IPS-NIHi7 (cell line): ENCODE data around the gene PDE9A.

Source experiments
- DNase-seq: peaks from one replicate; pipeline ENCODE4 v3.0.0; 2012; ENCODE audit warnings: mixed read lengths; ENCODE audit errors: extremely low spot score

Gene PDE9A

GRCh38 chr21:42756580-42757250 lies 103.3 kb downstream of the PDE9A start:
- no peak for DNase-seq

- DNase-seq = no peak
Observed at GRCh38 chr21:42757422-42757821, 104.0 kb downstream of the PDE9A start.

DNA sequence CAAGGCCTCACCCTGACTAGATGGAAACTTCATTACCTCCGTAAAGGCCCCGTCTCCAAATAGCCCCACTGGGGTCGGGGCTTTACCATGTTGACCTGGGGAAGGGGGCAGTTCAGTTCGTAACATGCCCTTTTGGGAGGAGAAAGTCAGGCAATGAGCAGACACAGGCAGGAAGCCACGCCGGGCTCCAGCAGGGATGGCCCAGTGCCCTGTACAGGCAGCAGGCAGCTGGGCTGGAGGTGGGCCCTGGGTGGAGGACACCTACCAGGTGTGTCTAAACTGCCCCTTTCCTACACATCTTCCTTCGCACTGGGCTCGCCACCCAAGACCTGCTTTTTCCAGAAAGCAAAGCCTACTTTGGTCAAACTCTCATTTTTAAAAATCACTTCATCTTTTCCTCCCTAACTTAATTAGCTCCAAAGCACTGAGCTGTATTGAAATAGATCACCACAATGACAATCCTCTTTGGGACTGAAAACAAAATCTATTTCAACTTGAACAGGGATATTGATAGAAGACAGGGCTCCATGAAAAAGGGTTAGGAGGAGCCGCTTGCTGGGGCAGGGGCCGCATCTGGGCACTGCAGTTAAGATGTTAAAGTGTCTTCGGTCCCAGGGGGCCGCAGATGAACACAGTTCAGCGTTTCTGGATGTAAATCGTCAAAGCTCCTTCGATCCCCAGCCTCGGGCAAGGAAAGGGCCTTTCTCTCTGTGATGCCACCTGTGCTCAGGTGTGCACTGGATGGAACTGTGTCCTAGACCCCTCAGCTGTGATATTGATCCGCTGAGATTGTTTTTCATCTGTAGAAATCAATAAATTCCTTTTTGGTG lies 104.6 kb downstream of the PDE9A start:
- no peak for DNase-seq

DNA sequence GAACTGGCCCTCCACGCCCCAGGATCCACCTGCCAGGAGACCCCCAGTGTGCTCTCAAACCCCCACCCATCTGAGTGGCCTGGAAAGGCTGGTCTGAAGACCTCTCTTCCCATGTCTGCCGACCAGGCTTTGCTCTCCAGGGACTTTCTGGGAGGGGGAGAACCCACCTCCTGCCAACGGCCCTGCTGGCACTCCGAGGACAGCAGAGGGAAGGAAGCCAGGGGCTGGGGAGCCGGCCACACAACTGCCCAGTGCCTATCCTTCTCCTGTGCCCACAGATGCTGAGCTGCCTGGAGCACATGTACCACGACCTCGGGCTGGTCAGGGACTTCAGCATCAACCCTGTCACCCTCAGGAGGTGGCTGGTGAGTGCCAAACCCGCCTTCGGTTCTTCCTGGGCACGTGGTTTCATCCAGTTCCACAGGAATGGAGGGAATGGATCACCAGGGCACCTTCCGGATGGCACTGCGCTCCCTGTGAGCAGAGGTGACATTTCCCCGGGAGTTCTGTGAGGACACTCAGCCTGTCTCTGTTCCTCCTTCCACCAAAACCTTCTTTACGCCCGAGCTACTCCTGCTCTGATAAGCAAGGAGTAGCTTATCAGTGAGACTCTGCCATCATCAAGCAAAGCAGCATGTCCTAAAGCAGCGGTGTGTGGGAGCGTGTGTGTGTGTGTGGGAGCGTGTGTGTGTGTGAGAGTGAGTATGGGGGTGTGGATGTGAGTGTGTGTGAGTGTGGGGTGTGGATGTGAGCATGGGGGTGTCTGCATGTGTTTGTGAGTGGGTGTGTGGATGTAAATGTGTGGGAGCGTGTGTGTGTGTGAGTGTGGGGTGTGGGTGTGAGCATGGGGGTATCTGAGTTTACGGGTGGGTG lies 105.5 kb downstream of the PDE9A start:
- no peak for DNase-seq

DNA sequence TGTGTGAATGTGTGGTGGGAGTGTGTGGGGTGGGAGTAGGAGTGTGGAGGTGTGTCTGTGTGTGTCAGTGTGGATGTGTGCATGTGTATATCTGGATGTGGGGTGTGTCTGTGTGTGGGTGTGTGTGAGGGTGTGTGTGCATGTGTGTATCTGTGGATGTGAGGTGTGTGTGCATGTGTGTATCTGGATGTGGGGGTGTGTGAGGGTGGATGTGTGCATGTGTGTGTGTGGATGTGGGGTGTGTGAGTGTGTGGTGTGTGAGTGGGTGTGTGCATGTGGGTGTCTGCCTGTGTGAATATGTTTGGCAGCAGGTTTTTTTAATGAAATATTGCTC lies 106.1 kb downstream of the PDE9A start:
- no peak for DNase-seq

- no peak for DNase-seq
Observed at GRCh38 chr21:42760361-42760950, 107.0 kb downstream of the PDE9A start.

GRCh38 chr21:42760951-42761751 lies 107.7 kb downstream of the PDE9A start:
- DNase-seq = no peak

DNA sequence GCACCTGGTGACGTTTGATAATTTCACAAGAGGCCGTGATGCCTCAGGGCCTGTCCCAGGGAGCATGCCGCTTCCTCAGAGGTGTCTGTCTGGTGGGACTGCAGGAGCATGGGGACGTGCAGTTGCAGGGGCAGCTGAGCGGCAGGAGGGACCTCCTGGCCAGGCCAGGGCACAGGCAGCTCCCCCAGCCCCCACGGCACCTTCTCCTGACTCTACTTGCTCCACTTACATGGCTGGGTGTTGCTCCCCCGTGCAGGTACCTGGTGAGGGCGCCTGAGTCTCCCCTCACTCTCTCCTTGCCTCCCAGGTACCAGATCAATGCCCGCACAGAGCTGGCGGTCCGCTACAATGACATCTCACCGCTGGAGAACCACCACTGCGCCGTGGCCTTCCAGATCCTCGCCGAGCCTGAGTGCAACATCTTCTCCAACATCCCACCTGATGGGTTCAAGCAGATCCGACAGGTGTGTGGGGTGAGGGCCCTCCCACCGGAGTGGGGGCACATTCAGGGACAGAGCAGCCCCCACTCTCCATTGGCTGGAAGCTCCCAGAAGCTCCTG lies 108.4 kb downstream of the PDE9A start:
- DNase-seq = no peak

DNA sequence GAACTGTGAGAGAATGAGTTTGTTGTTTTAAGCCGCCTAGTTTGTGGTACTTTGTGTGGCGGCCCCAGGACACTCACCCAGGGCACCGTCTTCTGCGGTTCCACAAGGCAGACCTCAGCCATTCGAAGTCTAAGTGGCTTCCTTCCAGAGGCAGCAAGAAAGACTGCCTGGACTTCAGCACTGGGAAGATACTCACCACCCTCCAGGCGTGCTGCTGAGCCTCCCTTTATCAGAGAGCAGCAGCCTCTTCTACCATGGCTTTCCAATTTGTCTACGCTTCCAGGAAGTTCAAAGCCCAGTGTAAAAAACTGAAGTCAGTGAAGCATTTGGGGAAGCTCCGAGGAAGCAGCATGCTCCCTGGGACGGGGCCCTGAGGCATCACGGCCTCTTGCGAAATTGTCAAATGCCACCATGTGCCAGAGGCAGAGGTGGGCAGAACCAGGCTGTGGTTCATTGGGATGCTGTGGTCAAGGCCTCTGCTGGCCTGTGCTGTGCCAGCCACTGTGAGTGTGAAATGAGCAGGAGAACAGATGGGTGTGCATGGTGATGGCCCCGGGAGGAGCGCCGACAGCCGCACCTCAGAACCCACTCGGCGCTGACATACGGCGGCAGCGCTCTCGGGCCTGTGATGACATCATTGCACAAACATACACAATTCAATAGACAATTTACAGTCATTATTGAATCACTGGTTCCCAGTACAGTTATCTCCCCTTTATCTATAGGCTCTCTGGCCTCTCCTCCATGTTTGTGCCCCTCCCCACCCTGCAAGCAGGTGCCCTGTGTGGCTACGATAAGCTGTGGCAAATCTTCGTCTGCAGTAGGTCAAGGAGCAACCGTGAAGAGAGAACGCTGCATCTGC lies 110.4 kb downstream of the PDE9A start:
- DNase-seq = no peak

- DNase-seq = no peak
Observed at GRCh38 chr21:42764443-42764760, 111.0 kb downstream of the PDE9A start.

DNA sequence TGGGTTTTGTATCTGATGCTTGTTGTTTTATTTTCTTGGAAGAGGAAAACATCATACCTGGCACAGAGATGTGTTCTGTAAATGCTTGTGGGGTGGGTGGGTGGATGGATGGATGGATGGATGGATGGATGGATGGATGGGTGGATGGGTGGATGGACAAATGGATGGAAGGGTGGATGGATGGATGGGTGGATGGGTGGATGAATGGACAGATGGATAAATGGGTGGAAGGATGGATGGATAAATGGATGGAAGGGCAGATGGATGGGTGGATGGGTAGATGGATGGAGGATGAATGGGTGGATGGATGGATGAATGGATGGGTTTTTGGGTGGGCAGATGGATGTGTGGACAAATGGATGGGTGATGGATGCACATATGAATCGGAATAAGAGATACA lies 111.5 kb downstream of the PDE9A start:
- no peak for DNase-seq

GRCh38 chr21:42765656-42766055 lies 112.2 kb downstream of the PDE9A start:
- no peak for DNase-seq

GRCh38 chr21:42766739-42767560 lies 113.5 kb downstream of the PDE9A start:
- no peak for DNase-seq

- DNase-seq = no peak
Observed at GRCh38 chr21:42767561-42767835, 114.1 kb downstream of the PDE9A start.

DNA sequence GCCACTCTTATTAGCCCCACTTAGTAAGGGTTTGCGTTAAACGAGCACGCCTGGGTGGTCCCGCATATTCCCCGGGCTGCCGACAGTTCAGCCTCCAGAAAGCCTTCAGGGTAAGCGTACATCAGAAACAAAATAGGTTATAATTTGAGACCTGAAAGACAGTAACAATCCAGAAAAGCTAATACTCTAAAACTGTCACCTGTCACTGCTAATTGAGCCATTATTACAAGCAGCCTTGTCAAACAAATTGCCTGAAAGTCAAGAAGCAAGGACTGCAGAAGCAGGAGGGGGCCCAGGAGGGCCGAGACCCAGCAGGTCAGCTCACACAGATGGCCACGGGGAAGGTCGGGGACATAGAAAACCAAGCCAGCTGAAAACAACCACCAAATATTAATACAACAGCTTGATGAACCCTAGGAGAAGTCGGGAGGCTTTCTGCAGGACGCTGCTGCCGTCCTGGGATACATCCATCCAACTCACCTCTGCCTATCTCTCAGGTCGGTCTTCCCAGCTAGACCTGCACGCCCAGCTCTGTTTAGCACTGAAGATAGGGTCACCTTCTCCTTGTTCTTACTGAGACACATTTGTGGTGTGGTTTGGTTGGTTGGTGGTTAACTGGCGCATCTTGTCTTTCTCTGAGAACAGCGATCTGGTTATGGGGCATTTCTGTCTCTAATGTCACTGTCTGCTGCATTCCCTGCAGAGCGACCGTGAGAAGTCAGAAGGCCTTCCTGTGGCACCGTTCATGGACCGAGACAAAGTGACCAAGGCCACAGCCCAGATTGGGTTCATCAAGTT lies 115.1 kb downstream of the PDE9A start:
- DNase-seq = no peak

DNA sequence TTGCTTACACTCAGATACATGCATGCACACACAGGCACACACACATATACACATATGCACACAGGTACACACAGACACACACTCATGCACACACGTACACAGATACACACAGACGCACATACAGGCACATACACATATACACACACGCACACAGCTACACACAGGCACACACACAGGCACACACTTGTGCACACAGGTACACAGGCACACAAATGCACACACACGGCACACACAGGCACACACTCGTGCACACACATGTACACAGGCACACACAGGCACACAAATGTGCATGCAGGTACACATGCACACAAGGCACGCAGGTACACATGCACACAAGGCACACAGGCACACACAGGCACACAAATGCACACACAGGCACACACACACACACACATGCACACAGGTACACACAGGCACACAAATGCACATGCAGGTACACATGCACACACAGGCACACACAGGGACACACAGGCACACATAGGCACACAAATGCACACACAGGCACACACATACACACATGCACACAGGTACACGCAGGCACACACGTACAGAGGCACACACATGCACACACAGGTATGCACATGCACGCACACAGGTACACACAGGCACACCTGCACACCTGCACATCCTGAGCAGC lies 115.9 kb downstream of the PDE9A start:
- no peak for DNase-seq

GRCh38 chr21:42769820-42770716 lies 116.6 kb downstream of the PDE9A start:
- no peak for DNase-seq
